Measurements from ENCODE around the gene HMGXB3.

Gene HMGXB3

GRCh38 chr5:149975409-149975808 is 25.1 kb upstream of the HMGXB3 start:
- intact Hi-C loops (cut with DNase I): no loop called here
- no peak for DNase-seq

GRCh38 chr5:149979896-149980295 is 20.6 kb upstream of the HMGXB3 start:
- intact Hi-C loops (cut with DNase I): no loop called here
- no peak for DNase-seq

DNA sequence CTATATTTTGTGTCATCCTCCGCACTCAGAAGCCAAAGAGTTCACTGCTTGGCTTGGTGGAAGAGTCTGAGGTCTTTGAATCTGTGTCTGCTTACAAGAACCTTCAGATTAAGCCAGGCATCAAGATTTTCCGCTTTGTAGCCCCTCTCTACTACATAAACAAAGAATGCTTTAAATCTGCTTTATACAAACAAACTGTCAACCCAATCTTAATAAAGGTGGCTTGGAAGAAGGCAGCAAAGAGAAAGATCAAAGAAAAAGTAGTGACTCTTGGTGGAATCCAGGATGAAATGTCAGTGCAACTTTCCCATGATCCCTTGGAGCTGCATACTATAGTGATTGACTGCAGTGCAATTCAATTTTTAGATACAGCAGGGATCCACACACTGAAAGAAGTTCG is 19.3 kb upstream of the HMGXB3 start:
- intact Hi-C loops (cut with DNase I): no loop called here
- no peak for DNase-seq

GRCh38 chr5:149982505-149982904 is 18.0 kb upstream of the HMGXB3 start:
- no peak for DNase-seq
- intact Hi-C loops (cut with DNase I): no loop called here

DNA sequence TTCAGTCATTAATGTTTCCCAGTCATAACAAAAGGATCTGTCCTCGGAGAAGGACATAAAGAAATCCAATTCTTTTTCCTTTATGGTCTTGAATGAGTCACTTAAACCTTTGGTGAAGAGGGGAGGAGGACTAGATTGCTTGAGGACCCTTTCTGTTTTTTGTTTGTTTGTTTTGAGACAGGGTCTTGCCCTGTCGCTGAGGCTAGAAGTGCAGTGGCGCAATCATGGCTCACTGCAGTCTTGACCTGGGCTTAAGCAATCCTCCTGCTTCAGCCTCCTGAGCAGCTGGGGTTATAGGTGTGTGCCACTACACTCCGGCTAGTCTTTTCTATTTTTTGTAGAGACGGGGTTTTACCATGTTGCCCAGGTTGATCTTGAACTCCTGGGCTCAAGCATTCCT is 12.4 kb upstream of the HMGXB3 start:
- intact Hi-C loops (cut with DNase I): no loop called here
- DNase-seq: no peak

DNA sequence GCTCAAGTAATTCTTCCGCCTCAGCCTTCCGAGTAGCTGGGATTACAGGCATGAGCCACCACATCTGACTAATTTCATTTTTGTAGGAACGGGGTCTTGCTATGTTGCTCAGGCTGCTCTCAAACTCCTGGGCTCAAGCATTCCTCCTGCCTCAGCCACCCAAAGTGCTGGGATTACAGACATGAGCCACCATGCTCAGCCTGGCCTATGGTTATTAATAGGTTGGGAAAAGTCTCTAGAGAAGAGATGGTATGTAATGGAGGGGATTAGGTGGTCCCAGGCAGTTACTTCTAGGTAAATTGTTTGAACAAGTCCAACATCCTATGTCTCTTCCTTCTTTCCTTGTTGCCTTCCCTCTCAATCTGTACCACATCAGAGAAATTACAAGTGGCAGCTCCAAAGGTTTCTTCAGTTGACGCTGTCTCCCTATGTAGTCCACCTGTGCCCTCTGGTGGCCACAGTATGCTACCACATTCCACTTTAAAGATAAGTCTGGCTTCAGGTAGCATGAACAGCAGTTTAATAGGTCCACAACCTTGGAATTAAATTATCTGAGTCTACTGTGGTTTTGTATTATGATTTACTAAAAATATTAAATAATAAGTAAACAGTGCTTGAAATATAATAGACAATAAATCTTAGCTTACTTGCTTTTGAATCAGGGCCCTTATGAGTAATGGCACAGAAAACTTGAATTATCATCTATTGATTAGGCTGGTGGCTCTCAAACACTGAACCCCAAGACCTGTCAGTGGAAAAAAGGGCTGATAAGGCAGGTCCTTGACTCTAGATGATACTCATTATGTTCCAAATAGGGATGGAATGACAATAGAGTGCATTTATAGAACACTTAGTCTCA is 9.8 kb upstream of the HMGXB3 start:
- intact Hi-C loops (cut with DNase I): loop anchor here (2.0 to 5.0 kb wide), 2 partner anchors 154 to 353 kb away; no protein-coding TSS in a partner anchor
- peak in 7 of 10 donors; percentile 37 to 91 (median 66) for DNase-seq

GRCh38 chr5:149993471-149993870 is 7.1 kb upstream of the HMGXB3 start:
- intact Hi-C loops (cut with DNase I): loop anchor here (5.0 kb wide), 1 partner anchor 356 kb away; no protein-coding TSS in a partner anchor
- no peak for DNase-seq

- intact Hi-C loops (cut with DNase I): no loop called here
- peak in 8 of 10 donors; percentile 28 to 92 (median 50) for DNase-seq
Observed at GRCh38 chr5:149995385-149996204, 4.9 kb upstream of the HMGXB3 start.

DNA sequence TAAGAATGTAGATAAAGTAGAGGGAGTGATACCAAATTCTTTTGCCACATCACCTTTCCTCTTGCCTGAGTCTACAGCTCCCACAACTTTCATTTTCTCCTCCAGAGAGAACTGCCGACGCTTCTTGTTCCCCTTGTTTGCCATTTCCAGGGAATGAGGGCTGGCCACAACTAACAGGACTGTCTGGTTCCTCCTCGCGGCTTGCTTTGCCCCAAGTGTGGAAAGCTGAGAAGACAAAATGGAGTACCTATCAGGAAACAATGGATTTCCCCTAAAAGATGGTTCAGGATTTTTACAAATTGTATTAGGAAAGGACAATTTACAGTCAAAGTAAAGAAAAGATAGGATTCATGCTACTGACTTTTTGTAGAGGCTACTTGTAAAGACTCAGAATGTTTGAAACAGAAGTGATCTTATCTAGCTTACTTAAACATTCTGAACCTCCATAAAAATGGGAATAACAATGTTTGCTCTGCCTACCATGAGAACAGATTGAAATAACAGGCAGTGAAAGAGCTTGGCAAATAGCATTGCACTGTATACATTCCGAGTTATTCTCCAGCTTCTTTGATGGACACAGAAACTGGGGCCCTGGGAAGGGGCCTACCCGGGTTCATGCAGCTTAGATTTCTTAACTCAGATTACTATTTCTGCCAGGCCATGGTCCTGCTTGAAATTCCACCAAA is 4.2 kb upstream of the HMGXB3 start:
- intact Hi-C loops (cut with DNase I): no loop called here

DNA sequence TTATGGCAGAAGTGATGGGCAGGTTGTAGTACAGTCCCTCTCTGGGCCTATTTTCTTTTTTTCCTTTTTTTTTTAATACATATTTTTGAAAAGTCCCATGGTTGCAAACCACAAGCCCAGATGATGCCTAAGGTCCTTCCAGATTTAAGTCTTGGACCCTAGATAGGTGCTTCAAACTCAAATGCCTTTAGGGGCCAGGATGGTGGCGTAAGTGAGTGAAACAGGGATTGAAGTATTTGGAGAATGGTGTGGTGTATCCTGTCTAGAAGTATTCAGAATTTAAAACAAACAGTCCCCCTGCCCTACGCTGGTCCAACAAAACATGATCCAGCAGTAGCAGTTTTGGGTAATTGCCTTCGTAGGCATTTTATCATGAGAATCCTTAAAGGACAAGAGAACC is 2.3 kb upstream of the HMGXB3 start:
- intact Hi-C loops (cut with DNase I): no loop called here
- DNase-seq: no peak

More for the DNA sequence above, 4.2 kb upstream of the HMGXB3 start:
- DNase-seq: no peak

GRCh38 chr5:149999359-149999758 is 1.2 kb upstream of the HMGXB3 start:
- no peak for DNase-seq
- intact Hi-C loops (cut with DNase I): no loop called here

- no peak for DNase-seq
- intact Hi-C loops (cut with DNase I): loop anchor here (5.0 kb wide), 1 partner anchor 38 kb away; the partner anchor contains the start of gene SLC26A2
Observed at GRCh38 chr5:149999866-150000255, 678 bp upstream of the HMGXB3 start.

DNA sequence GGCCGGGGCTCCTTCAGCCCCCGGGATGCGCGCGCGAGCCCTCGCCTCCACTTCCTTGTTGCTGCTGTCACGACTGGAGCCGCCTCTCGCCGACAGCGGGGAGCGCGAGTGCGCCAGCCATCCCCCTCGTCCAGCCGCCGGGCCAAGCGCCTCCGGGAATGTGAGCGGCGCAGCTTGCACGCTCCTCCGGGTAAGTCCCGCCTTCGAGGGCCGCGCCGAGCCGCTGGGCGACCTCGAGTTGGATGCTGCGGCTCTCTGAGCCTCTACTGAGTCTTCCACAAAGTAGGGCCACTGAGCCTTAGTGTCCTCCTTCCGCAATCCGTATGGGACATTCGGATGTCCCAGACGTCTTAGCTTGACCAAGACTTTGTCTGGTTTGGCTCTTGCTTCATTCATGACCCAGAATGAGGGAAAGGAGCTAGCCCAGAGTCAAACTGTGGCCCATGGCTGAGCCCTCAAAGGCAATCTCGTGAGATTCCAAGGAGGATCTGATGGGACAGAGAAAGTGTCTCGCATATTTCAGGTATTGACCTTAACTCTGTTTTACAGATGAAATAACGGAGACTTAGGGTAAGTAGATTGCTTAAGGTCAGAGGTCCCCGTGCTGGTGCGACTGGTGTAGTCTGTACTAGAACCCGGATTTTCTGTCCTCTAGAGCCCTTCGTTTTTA is 586 bp downstream of the HMGXB3 start:
- intact Hi-C loops (cut with DNase I): loop anchor here (5.0 kb wide), 1 partner anchor 39 kb away; the partner anchor contains the start of gene SLC26A2

DNA sequence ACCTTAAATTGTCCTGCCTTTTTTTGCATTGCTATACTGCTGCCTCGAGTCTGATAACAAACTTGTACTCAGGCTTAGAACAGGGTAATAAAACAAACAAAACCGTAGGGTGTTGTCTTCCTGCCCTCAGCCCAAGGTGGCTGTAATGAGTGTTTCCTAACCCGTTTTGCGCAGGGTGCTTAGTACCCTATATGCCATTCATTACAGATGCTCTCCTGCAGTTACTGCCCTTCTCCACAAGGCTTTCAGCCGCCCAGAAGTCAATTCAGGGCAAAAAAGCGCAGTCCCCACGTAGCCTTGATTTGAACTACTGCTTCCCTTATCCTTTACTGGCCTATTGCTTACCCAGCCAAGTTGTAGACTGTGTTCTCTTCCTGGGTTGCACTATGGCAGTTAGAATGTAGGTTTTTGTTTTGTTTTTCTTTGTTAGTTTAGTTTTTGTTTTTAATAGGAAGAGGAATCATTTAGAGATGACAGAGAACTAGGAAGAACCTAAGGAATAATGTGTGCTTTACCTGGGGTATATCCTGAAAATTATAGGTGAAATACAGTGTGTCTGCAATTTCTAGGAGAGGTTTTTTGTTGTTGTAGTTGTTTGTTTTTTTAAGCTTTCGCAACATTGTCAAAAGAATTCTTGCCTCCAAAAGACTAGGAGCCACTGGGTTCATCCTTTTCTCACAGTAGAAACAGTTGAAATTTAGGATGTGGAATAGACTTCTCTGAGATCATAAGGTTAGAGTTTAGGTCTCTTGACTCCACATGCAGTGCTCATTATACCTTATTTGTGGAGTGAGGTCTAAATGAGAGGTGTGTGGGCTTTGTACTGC is 1.3 kb downstream of the HMGXB3 start:
- DNase-seq: peak in 1 of 10 donors; percentile 8
- intact Hi-C loops (cut with DNase I): loop anchor here (5.0 kb wide), 1 partner anchor 40 kb away; the partner anchor contains the start of gene SLC26A2

More for the DNA sequence above, 586 bp downstream of the HMGXB3 start:
- peak in 9 of 10 donors; percentile 20 to 90 (median 35) for DNase-seq

GRCh38 chr5:150006318-150006717 is 5.8 kb downstream of the HMGXB3 start:
- DNase-seq: peak in 1 of 10 donors; percentile 6
- intact Hi-C loops (cut with DNase I): no loop called here

DNA sequence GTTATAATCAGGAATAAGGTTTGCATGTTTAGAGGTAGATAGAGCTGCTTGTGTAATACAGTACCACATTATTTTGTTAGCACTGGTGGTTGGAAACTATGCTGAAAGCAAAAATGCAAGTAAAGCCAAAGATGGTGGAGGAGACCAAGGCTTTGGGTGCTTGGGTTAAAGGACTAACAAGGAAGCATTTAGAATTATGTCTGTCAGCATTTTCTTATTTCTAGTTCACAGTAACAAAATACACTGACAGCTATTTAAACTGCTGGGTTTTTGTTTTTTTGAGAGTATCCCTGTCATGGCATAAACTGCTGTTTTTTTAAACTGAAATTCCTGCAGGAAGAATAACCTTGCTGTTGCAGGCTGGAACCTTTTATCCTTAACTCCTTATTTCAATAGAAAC is 6.5 kb downstream of the HMGXB3 start:
- DNase-seq: no peak
- intact Hi-C loops (cut with DNase I): no loop called here

DNA sequence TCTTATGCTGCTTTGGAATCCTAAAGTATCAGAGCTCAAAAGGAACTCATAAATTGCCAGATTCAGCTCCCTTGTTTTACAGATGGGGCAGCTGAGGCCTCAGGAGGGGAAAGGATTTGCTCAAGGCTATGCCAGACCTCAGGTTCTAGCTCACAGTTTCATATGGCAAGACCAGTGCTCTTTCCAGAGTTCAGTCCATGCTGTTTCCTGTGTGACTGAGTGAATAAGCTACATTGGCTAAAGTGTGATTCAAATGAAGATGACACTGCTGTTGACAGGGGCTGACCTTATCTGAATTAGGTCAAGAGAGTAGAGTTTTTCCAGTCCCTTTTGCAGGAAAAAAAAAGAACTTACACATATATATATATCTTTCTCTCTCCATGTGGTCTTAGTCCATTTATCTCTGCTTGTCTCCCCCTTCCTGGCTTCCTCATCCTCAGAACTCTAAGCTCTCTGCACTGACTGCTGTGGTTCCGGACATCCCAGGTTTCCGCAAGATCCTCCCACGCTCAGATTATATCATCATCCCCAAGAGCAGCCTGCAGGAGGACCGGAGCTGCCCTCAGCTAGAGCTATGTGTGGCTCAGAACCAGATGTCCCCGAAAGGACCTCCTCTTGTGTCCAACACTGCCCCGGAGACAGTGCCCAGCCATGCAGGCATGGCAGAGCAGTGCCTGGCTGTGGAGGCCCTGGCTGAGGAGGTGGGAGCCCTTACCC is 9.3 kb downstream of the HMGXB3 start:
- DNase-seq: peak in 1 of 10 donors; percentile 79
- intact Hi-C loops (cut with DNase I): no loop called here

GRCh38 chr5:150013931-150014330 is 13.4 kb downstream of the HMGXB3 start:
- intact Hi-C loops (cut with DNase I): no loop called here

More at GRCh38 chr5:150013931-150014330, 13.4 kb downstream of the HMGXB3 start:
- DNase-seq: no peak
